ENCODE data around the gene TMEM209. TPM values are rescaled to one million over a fixed set of nuclear protein-coding genes. Genes with fewer than 3 reads are reported as not detected.
"Not testable (repeated sequence)": the region's sequence is repeated elsewhere in the genome, so short reads cannot be mapped to it uniquely, and the experiment has no call there.

The TMEM209 gene
- total and polyA plus RNA-seq, 12 donors, result 6.0 to 77.1 (median 35.9) TPM

- no peaks in the 10 kb centered on the region for H3K9me3 ChIP-seq (replicated peaks in 1 of 3)
- no peak overlapping the region for H3K4me3 ChIP-seq
- H3K4me1 ChIP-seq (replicated peaks in 1 of 2), result no peaks in the 10 kb centered on the region
- 35 to 66% (median 58%) methylated on average over 5 to 6 of the region's 6 CpGs for WGBS, 4 donors
- H3K27me3 ChIP-seq, result no peaks in the 10 kb centered on the region
- no peaks in the 10 kb centered on the region for H3K36me3 ChIP-seq (replicated peaks in 1 of 2)
- intact Hi-C loops (cut with DNase I), result no loop called here
- H3K27ac ChIP-seq, result no peak overlapping the region
- TF ChIP-seq CTCF (IDR thresholded peaks at IDR 0.05) (no peak), POLR2A (IDR thresholded peaks at IDR 0.05) (no peak)
- peak in 5 of 7 donors; percentile 20 to 81 (median 53) for DNase-seq
Observed at GRCh38 chr7:130231792-130232191, 26.6 kb upstream of the TMEM209 start.

- DNase-seq; intact Hi-C loops (cut with DNase I); H3K36me3 ChIP-seq (replicated peaks in 1 of 2); H3K9me3 ChIP-seq (replicated peaks in 1 of 3); H3K27ac ChIP-seq; H3K4me3 ChIP-seq; H3K4me1 ChIP-seq (replicated peaks in 1 of 2); H3K27me3 ChIP-seq: not testable (repeated sequence)
- 91 to 100% (median 96%) methylated on average over 5 to 28 of the region's 28 CpGs for WGBS, 4 donors
Observed at GRCh38 chr7:130229981-130230380, 24.8 kb upstream of the TMEM209 start.

- WGBS, 4 donors, result 81 to 89% (median 83%) methylated on average over 7 of the region's 7 CpGs
- H3K9me3 ChIP-seq (replicated peaks in 1 of 3), result no peaks in the 10 kb centered on the region
- H3K36me3 ChIP-seq (replicated peaks in 1 of 2), result no peaks in the 10 kb centered on the region
- no peak overlapping the region for H3K27ac ChIP-seq
- intact Hi-C loops (cut with DNase I), result no loop called here
- H3K4me3 ChIP-seq, result no peak overlapping the region
- H3K27me3 ChIP-seq, result no peaks in the 10 kb centered on the region
- TF ChIP-seq CTCF (IDR thresholded peaks at IDR 0.05) (no peak), POLR2A (IDR thresholded peaks at IDR 0.05) (no peak)
- no peak for DNase-seq
- no peaks in the 10 kb centered on the region for H3K4me1 ChIP-seq (replicated peaks in 1 of 2)
Observed at GRCh38 chr7:130228840-130229502, 23.8 kb upstream of the TMEM209 start.

- no peaks in the 10 kb centered on the region for H3K27me3 ChIP-seq
- H3K27ac ChIP-seq, result no peak overlapping the region
- 55 to 83% (median 69%) methylated on average over 1 of the region's 1 CpG for WGBS, 4 donors
- H3K4me1 ChIP-seq (replicated peaks in 1 of 2), result no peaks in the 10 kb centered on the region
- no peaks in the 10 kb centered on the region for H3K9me3 ChIP-seq (replicated peaks in 1 of 3)
- intact Hi-C loops (cut with DNase I), result no loop called here
- no peak for DNase-seq
- H3K4me3 ChIP-seq, result no peak overlapping the region
- H3K36me3 ChIP-seq (replicated peaks in 1 of 2), result no peaks in the 10 kb centered on the region
- TF ChIP-seq CTCF (IDR thresholded peaks at IDR 0.05) (no peak), POLR2A (IDR thresholded peaks at IDR 0.05) (no peak)
Observed at GRCh38 chr7:130227883-130228575, 22.8 kb upstream of the TMEM209 start.

Measured in adrenal gland (tissue), 12 donors.